ENCODE data around the gene PRM3. TPM values are rescaled to one million over a fixed set of nuclear protein-coding genes. Genes with fewer than 3 reads are reported as not detected.

Gene PRM3
- total RNA-seq, 6 experiments from 2014 or later: not detected

DNA sequence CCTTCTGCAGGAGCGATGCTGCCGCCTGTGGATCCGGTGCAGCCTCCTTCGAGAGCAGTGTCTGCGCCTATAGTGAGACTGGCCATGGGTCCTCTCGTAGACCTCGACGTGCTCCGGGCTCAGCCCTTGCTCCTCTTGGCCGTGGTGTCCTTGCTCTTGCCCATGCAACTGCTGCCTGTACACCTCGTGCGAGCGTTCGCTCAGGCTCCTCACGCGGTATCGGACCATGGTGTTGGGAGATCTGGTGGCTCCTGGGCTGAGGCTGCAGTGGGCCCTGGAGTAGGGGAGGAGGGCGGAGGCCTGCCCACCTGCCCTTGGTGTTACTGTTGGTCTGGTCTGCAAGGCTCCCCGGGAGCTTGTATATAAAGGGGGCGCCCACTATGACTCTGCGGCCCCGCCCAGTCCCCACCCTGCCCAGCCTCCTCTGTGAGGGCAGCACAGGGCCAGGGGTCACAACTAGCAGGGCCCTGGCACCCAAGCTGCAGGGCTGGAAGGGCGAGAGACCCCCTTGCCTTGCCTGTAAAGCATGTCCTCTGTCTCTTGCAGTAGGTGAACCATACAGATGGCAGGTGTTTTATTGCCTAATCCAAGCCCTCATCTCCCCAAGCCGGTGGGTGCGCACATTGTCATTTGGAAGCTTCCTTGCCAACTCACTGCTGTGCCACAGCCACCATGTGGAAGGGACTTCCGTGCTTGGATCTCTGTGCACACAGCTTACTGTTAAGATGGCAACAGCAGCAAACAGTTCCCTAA is 2.9 kb upstream of the PRM3 start, which contains the start of gene PRM2:
PRM2 (minus strand) TSS at position 338 of the 753 bp plus-strand sequence; CDS start at position 228, 110 bp downstream.
- no peak within 1 kb of the TSS for H3K27ac Mint-ChIP-seq
- H3K27me3 Mint-ChIP-seq (ENCODE audit: insufficient read depth): peaks cover 19% of the 10 kb centered on the region
- peaks cover 5% of the 10 kb centered on the region; the same call in 1 of the 2 replicates for H3K36me3 Mint-ChIP-seq (ENCODE audit: low read depth)
- TF ChIP-seq, protein P1, sequence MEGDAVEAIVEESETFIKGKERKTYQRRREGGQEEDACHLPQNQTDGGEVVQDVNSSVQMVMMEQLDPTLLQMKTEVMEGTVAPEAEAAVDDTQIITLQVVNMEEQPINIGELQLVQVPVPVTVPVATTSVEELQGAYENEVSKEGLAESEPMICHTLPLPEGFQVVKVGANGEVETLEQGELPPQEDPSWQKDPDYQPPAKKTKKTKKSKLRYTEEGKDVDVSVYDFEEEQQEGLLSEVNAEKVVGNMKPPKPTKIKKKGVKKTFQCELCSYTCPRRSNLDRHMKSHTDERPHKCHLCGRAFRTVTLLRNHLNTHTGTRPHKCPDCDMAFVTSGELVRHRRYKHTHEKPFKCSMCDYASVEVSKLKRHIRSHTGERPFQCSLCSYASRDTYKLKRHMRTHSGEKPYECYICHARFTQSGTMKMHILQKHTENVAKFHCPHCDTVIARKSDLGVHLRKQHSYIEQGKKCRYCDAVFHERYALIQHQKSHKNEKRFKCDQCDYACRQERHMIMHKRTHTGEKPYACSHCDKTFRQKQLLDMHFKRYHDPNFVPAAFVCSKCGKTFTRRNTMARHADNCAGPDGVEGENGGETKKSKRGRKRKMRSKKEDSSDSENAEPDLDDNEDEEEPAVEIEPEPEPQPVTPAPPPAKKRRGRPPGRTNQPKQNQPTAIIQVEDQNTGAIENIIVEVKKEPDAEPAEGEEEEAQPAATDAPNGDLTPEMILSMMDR (IDR thresholded peaks at IDR 0.05): no peak
- no peak for DNase-seq
- H3K4me1 Mint-ChIP-seq (ENCODE audit: low read depth): peaks cover 10% of the 10 kb centered on the region; the same call in 1 of the 2 replicates
- H3K4me3 Mint-ChIP-seq: no peak within 1 kb of the TSS
- H3K9me3 Mint-ChIP-seq: peaks cover 7% of the 10 kb centered on the region; the same call in 1 of the 2 replicates

DNA sequence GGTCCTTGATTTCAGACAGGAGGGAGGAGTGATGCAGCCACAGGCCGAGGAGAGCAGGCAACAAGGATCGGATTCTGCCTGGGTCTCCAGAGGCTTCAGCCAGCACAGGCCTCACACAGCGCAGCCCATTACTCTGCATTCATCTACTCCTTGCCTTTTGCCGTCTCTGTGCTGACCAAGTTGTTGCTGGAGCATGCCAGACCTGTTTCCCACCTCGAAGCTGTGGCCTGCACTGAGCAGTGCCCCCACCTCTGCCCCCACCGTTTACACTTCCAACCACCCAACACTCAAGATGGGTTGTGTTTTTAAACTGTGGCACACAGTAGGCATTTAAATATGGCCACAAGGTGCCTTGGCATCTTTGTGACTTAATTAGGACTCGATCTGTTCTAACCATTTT is 1.5 kb upstream of the PRM3 start:
- peaks cover 10% of the 10 kb centered on the region; the same call in 1 of the 2 replicates for H3K4me1 Mint-ChIP-seq (ENCODE audit: low read depth)
- no peak overlapping the region for H3K27ac Mint-ChIP-seq
- no peak overlapping the region for H3K4me3 Mint-ChIP-seq
- TF ChIP-seq, protein P1 (IDR thresholded peaks at IDR 0.05): no peak
- peaks cover 7% of the 10 kb centered on the region; the same call in 1 of the 2 replicates for H3K9me3 Mint-ChIP-seq
- peaks cover 15% of the 10 kb centered on the region for H3K27me3 Mint-ChIP-seq (ENCODE audit: insufficient read depth)
- no peak for DNase-seq
- H3K36me3 Mint-ChIP-seq (ENCODE audit: low read depth): peaks cover 5% of the 10 kb centered on the region; the same call in 1 of the 2 replicates

DNA sequence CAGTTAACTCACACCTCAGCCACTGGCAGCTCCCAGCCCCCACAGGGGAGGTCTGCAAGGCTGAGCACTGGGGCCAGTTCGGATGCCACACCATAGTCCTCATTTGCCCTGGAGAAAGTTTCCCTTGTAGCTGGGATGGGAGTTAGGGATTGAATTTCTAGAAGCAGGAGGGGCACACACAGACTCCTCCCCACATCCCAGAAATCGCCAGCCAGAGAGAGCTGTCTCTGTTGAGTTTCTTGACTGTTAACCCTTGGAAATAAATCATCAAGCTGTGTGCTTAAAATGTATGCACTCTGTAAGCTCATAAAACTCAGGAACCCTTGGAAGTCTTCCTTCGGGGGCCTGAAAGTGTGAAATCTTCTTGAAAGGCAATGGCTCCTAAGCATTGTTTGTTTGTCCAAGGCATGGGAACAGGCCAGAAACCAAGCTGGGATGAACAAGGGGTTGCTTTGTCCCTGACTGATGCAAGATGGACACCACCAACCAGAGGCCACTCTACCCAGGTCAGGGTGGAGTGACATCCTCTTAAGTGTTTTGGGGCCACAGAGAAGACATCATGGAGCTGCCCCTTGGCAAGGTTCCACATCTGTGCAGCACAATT is 394 bp upstream of the PRM3 start:
- no peak for DNase-seq
- H3K27ac Mint-ChIP-seq: no peak overlapping the region

DNA sequence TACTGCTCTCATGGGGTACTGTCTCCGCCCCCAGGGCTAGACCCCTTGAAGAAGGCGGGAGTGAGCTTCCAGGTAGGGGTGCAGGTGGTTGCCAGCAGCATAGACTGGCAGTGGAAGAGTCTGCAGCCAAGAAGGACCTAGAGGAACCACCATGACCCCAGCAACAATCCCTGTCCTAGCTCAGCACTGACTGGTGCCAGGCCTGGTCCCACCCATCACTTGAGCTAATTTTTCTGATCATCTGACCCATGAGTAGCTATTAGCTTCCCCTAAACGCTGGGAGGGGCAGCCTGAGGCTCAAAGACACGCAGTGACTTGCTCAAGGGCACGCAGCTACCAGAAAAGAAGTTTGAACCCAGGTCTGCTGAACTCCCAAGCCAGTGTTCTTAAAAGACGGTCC is 945 bp downstream of the PRM3 start:
- Mint-ChIP-seq H3K4me1 (ENCODE audit: low read depth) (peaks cover 10% of the 10 kb centered on the region; the same call in 1 of the 2 replicates), H3K36me3 (ENCODE audit: low read depth) (peaks cover 2% of the 10 kb centered on the region; the same call in 1 of the 2 replicates), H3K27me3 (ENCODE audit: insufficient read depth) (peaks cover 11% of the 10 kb centered on the region), H3K4me3 (no peak overlapping the region), H3K9me3 (peaks cover 2% of the 10 kb centered on the region; the same call in 1 of the 2 replicates), H3K27ac (no peak overlapping the region)
- DNase-seq: no peak
- TF ChIP-seq, protein P1 (IDR thresholded peaks at IDR 0.05): no peak

More for the DNA sequence above, 394 bp upstream of the PRM3 start:
- Mint-ChIP-seq H3K4me3 (no peak overlapping the region), H3K36me3 (ENCODE audit: low read depth) (peaks cover 5% of the 10 kb centered on the region; the same call in 1 of the 2 replicates), H3K9me3 (peaks cover 7% of the 10 kb centered on the region; the same call in 1 of the 2 replicates), H3K27me3 (ENCODE audit: insufficient read depth) (peaks cover 18% of the 10 kb centered on the region), H3K4me1 (ENCODE audit: low read depth) (peaks cover 10% of the 10 kb centered on the region; the same call in 1 of the 2 replicates)
- TF ChIP-seq, protein P1 (IDR thresholded peaks at IDR 0.05): no peak

DNA sequence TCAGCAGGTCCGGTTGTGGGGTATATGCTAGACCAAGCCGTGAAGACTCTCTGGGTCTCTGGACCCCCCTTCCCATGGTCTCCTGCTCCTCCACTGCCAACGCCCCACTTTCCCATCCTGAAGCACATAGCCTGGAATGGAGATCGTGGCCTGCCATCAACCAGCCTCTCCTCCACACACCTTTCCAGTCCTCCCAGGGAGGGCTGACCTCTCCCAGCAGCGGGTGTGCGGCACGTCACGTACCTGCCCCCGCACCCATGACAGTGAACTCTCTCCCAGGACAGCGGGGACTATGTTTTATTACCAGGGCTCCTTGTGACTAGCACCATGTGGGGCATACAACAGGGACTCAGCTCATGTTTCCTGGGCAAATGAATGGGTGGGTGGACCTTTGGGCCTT is 1.8 kb downstream of the PRM3 start:
- H3K27ac Mint-ChIP-seq: no peak overlapping the region
- TF ChIP-seq, protein P1 (IDR thresholded peaks at IDR 0.05): no peak
- peaks cover 13% of the 10 kb centered on the region for H3K27me3 Mint-ChIP-seq (ENCODE audit: insufficient read depth)
- no peak for DNase-seq
- no peak overlapping the region for H3K4me3 Mint-ChIP-seq
- H3K9me3 Mint-ChIP-seq: no peaks in the 10 kb centered on the region
- peaks cover 10% of the 10 kb centered on the region; the same call in 1 of the 2 replicates for H3K4me1 Mint-ChIP-seq (ENCODE audit: low read depth)
- H3K36me3 Mint-ChIP-seq (ENCODE audit: low read depth): no peaks in the 10 kb centered on the region
